Heart left ventricle (tissue), 16 donors: ENCODE results near the gene CDCA5. TPM values are rescaled to one million over a fixed set of nuclear protein-coding genes. Genes with fewer than 3 reads are reported as not detected.

ENCODE experiments used
- ATAC-seq, 4 donors: fragments of 200-7000 bp; cut with Tn5 transposase; one replicate each; pipeline ENCODE4 v1.9.1; 2020 to 2022; ENCODE audit warnings: moderate library complexity in 4 of 4, mild to moderate bottlenecking in 3 of 4, moderate number of reproducible peaks in 1 of 4
- DNase-seq, 5 donors: peaks; one replicate each; pipeline ENCODE4 v3.0.0-alpha.2; 2020
- H3K27ac ChIP-seq, 12 donors: fragments of 200-600 bp; sonication (generic) in 4 of 12; one replicate each; pipeline versions ENCODE4 v1.5.0 to v1.8.0; 2016 to 2022; ENCODE audit warnings: mild to moderate bottlenecking in 2 of 12
- H3K27me3 ChIP-seq, 9 donors: fragments of 200-600 bp; sonication (generic) in 2 of 9; one replicate each; pipeline versions ENCODE4 v1.5.1 to v1.8.0; 2016 to 2022; ENCODE audit warnings: mild to moderate bottlenecking in 3 of 9
- H3K36me3 ChIP-seq, 9 donors: fragments of 200-600 bp; sonication (generic) in 2 of 9; one replicate each; pipeline versions ENCODE4 v1.5.0 to v1.8.0; 2018 to 2022; ENCODE audit warnings: mild to moderate bottlenecking in 2 of 9
- H3K4me1 ChIP-seq, 12 donors: fragments of 200-600 bp; sonication (generic) in 4 of 12; one replicate each; pipeline versions ENCODE4 v1.5.0 to v1.8.0; 2016 to 2022; ENCODE audit warnings: mild to moderate bottlenecking in 3 of 12
- H3K4me3 ChIP-seq, 12 donors: fragments of 200-600 bp; sonication (generic) in 4 of 12; one replicate each; pipeline versions ENCODE4 v1.5.0 to v1.8.0; 2017 to 2022; ENCODE audit warnings: mild to moderate bottlenecking in 9 of 12, moderate library complexity in 4 of 12
- H3K9me3 ChIP-seq, 12 donors: fragments of 200-600 bp; sonication (generic) in 4 of 12; one replicate each; pipeline versions ENCODE4 v1.5.0 to v1.8.0; 2016 to 2022; ENCODE audit warnings: mild to moderate bottlenecking in 1 of 12
- POLR2A ChIP-seq, 2 donors: fragments of 450-650 bp; IDR thresholded peaks; one replicate each; pipeline ENCODE4 v1.6.1; 2017; ENCODE audit warnings: antibody characterized with exemption in 2 of 2, mild to moderate bottlenecking in 2 of 2, moderate library complexity in 2 of 2
- WGBS, 4 donors: extraction: QIAGEN DNeasy Blood & Tissue Kit in 2 of 4; methylation state at CpG; one replicate each; pipeline versions ENCODE4 v1.1.5 to v1.1.7; 2013 to 2018; 5-methylcytosine and 5-hydroxymethylcytosine counted together
- intact Hi-C, 10 donors: fragments of 100-400 bp; cut with DNase I; formaldehyde crosslinking; loops; one replicate each; pipeline versions ENCODE4 v1.11.1 to v1.14.2; 2022
- polyA plus RNA-seq, 2 donors: library from polyadenylated mRNA; stranded (reverse); fragments of 200-250 nt; gene quantifications; one replicate each; pipeline ENCODE4 v1.2.3, GENCODE V29; 2013
- total RNA-seq, 9 donors: library from RNA; depleted of rRNA in 2 of 9; stranded (reverse); fragments of >200 nt in 2 of 9; fragmentation: NEBNext Ultra II Directional in 3 of 9; extraction: Animal tissue kit (Norgen Biotek cat#: 25700) in 3 of 9; gene quantifications; one replicate each; pipeline versions ENCODE4 v1.1.0 to v1.2.4, GENCODE V29; 2016 to 2023
- TF ChIP-seq, protein P1 (sequence below), 12 donors: fragments of 200-600 bp; sonication (generic) in 4 of 12; IDR thresholded peaks; one replicate each; pipeline versions ENCODE4 v1.5.0 to v1.8.0; 2018 to 2022; ENCODE audit warnings: antibody characterized with exemption in 12 of 12, mild to moderate bottlenecking in 5 of 12
- donor health status: ischemic (EF 13 %, LVEDD 7.1; RV severe dilation, severe dysfunction).
- donor health status: healthy with polysubstance abuse.
- donor health status: DM: no; HTN: yes; CAD: no.
- donor health status: DM: no; HTN: no; CAD: no.
- donor health status: ischemic (EF 25% LVEDD 6.9; RV normal size, moderate dysfunction).
- donor health status: ischemic (EF 25% LVEDD 5.7; RV mildly dilated, moderate dysfunction).
- donor health status: healthy.
- donor health status: DM: yes; HTN: yes; CAD: no.
- donor health status: ischemic (EF 35%, LVEDD 5.7; RV mildly dilated, moderate dysfunction).
- donor health status: nonischemic (EF 11% LVEDD 7.7; RV severe dilation, severe dysfunction).
- donor health status: DM: yes; HTN: yes; CAD: no.
- donor health status: PGD.
- donor health status: ischemic (EF 29% LVEDD 5.4; RV normal size, mild dysfunction).
- donor health status: nonischemic (EF 23%, LVEDD 6.1; RV moderate dilation, normal function).

Gene CDCA5
- total and polyA plus RNA-seq, 11 donors = 0.38 to 11.6 (median 0.81) TPM

DNA sequence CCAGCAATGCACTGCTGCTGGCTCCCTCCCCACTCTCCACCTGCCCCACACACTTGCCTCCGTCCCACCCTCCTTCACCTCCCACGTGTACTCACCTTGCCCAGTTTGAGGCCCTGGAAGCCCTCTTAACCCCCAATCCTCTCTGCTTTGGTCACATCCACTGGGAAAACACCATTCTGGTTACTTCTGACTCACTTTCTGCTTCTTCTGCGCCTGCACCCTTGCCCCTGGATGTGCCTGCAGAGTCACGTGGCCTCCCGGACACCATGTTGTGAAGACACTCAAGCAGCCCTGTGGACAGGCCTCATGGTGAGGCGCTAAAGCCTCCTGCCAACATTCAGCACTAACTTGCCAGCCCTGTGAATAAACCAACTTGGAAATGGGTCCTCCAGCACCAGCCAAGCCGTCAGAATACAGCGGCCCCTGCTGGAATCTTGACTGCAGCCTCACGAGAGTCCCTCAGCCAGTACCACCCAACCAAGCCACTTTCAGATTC lies 22.9 kb downstream of the CDCA5 start:
- ATAC-seq (no peak), DNase-seq (no peak)
- Histone ChIP-seq H3K4me3 (no peak overlapping the region), H3K36me3 (no peaks in the 10 kb centered on the region), H3K27me3 (no peaks in the 10 kb centered on the region), H3K4me1 (no peaks in the 10 kb centered on the region), H3K9me3 (no peaks in the 10 kb centered on the region), H3K27ac (no peak overlapping the region)
- intact Hi-C loops = no loop called here
- WGBS, 4 donors = 58 to 74% (median 62%) methylated on average over 9 of the region's 9 CpGs
- TF ChIP-seq, protein P1, sequence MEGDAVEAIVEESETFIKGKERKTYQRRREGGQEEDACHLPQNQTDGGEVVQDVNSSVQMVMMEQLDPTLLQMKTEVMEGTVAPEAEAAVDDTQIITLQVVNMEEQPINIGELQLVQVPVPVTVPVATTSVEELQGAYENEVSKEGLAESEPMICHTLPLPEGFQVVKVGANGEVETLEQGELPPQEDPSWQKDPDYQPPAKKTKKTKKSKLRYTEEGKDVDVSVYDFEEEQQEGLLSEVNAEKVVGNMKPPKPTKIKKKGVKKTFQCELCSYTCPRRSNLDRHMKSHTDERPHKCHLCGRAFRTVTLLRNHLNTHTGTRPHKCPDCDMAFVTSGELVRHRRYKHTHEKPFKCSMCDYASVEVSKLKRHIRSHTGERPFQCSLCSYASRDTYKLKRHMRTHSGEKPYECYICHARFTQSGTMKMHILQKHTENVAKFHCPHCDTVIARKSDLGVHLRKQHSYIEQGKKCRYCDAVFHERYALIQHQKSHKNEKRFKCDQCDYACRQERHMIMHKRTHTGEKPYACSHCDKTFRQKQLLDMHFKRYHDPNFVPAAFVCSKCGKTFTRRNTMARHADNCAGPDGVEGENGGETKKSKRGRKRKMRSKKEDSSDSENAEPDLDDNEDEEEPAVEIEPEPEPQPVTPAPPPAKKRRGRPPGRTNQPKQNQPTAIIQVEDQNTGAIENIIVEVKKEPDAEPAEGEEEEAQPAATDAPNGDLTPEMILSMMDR (IDR thresholded peaks at IDR 0.05) = peak in 1 of 12 donors; percentile 5
- TF ChIP-seq POLR2A (IDR thresholded peaks at IDR 0.05) = no peak

DNA sequence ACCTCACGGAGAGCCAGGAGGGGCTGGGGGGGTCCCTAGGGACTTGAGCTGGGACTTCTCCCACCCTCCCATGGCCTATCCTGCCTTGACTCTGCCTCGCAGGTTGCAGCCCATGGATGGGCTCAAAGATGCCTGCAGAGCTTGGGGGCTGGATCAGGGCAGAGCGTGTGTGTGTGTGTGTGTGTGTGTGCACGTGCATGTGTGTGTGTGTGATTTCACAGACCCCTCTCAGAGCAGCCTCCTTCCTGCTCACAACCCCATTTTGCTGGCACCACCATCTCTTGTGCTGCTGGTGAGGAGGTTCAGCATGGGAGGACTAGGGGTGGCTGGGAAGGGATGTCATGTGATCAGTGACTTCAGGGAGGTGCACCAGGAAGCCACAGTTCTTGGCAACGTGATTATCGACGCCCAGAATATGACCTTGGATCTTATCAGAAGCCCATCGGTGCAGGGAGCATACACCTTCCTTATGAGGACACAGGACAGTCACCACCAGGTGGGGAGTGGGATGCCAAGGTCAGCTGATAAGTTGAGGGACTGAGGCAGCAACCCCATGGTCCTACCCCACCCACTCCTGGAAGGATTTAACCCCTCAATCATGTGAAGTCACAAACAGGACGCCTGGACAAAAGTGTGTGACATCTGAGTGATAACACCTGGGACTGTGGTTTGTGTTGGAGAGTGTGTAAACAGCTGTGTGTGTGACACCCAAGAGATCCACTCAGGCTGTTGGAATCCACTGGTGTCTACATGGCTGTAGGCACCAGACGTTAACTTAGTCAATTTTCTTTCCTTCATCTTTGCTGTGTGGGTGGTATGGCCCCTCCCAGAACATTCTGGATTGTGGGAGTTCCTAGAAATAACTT lies 23.6 kb downstream of the CDCA5 start:
- no peaks in the 10 kb centered on the region for H3K27me3 ChIP-seq
- no peak overlapping the region for H3K4me3 ChIP-seq
- no peak for TF ChIP-seq POLR2A (IDR thresholded peaks at IDR 0.05)
- TF ChIP-seq, protein P1 (IDR thresholded peaks at IDR 0.05) = no peak
- WGBS, 4 donors = 44 to 57% (median 46%) methylated on average over 10 of the region's 10 CpGs
- ATAC-seq = peak in 1 of 4 donors; percentile 13
- H3K27ac ChIP-seq = no peak overlapping the region
- DNase-seq = no peak
- no peaks in the 10 kb centered on the region for H3K4me1 ChIP-seq
- H3K36me3 ChIP-seq = no peaks in the 10 kb centered on the region
- no peaks in the 10 kb centered on the region for H3K9me3 ChIP-seq
- intact Hi-C loops = no loop called here

DNA sequence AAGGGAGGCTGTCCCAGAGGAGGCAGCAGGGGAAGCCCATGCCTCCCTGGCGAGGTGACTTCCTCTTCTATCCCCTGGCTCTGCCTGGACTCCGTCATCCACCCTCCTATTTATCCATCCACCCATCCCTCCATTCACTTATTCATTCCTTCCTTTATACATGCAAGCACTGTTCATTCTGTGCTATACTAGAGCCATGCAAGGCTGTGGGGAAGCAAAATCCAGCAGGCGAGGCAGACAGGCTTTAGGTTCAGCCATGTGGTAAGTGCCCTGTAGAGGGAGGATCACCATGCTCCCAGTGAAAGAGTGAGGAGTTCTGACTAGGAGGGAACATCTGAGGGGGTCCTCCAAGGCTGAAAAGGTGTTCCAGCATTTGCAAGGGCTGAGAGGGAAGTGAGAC lies 24.3 kb downstream of the CDCA5 start:
- TF ChIP-seq, protein P1 (IDR thresholded peaks at IDR 0.05) = no peak
- no peak for TF ChIP-seq POLR2A (IDR thresholded peaks at IDR 0.05)
- ATAC-seq (no peak), DNase-seq (no peak)
- Histone ChIP-seq H3K4me3 (no peak overlapping the region), H3K27me3 (no peaks in the 10 kb centered on the region), H3K36me3 (no peaks in the 10 kb centered on the region), H3K27ac (no peak overlapping the region), H3K9me3 (no peaks in the 10 kb centered on the region), H3K4me1 (no peaks in the 10 kb centered on the region)
- intact Hi-C loops = no loop called here
- WGBS, 4 donors = 49 to 73% (median 61%) methylated on average over 3 of the region's 3 CpGs

DNA sequence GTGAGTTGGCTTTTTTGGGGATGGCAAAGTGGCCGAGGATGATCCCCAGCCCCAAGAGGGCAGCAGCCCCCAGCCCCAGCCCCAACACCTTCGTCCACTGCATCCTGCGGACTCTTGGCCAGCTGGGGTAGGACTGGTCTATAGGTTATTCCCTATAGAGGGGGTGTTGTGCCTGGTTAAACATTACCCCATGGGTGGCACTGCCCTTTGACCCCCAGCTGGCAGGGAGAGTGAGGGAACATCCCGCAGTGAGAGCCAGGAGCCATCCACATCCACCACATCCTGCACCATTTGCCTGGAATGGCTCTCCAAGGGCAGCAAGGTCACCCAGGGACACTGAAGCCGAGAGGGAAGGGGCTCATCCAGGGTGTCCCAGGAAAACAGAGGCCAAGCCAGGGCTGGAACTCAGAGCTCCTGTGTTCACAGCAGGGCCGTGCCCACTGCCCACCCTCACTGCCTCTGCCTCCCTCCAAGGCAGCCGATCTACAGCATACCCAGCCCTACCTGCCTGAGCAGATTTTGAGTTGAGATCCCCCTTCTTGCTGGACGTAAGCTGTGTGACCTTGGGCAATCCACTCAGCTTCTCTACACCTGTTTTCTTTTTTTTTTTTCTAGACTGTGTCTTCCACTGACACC lies 25.3 kb downstream of the CDCA5 start, which contains the start of gene NAALADL1:
Gene NAALADL1, minus strand, starts transcription at position 135 of the 636 bp plus-strand sequence. Its CDS starts 32 bp downstream, at position 103.
- WGBS, 4 donors = 83 to 90% (median 85%) methylated on average over 6 to 8 of the region's 8 CpGs
- DNase-seq = no peak

More for the DNA sequence above, 25.3 kb downstream of the CDCA5 start, which contains the start of gene NAALADL1:
- H3K27ac ChIP-seq = no peak within 1 kb of the TSS
- no peaks in the 10 kb centered on the region for H3K4me1 ChIP-seq
- no peaks in the 10 kb centered on the region for H3K36me3 ChIP-seq
- H3K27me3 ChIP-seq = no peaks in the 10 kb centered on the region
- no peak for ATAC-seq
- H3K9me3 ChIP-seq = no peaks in the 10 kb centered on the region
- no peak within 1 kb of the TSS for H3K4me3 ChIP-seq
- no peak for TF ChIP-seq POLR2A (IDR thresholded peaks at IDR 0.05)
- TF ChIP-seq, protein P1 (IDR thresholded peaks at IDR 0.05) = no peak
- intact Hi-C loops = no loop called here
